Measurements from ENCODE around the gene MEIOSIN.

DNA sequence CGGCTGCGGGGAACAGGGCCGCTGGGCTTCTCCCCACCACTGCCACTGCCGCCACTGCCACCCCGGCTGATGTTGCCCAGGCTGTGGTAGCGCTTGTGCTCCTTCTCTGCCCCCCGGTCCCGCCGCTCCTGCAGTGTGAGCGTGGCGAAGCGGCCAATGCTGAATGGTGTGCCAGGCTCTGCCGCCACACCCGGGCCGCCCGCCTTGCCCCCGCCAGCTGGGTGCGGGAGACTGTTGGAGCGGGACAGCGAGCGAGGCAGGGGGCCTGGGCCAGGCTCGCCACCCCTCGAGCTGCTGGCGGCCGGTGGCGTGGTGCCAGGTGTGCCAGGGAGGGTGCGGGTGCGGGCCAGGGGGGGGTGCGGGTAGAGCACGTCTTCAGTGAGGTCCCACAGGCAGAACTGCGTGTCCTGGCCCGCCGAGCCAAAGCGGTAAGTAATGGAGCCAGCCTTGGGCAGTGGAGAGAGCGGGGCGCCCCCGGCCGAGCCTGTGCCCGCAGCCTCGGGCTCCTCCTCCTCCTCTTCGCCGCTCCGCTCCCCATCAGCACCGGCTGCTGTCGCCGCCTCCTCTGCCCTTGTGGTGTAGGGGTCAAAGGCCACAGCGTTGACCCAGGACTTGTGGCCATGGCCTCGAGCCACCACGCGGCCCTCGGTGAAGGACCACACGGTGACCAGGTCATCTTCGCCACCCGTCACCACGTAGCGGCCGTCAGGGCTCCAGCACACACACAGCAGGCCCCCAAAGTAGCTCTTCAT lies 52.7 kb downstream of the MEIOSIN start:
- TF ChIP-seq, protein P1, sequence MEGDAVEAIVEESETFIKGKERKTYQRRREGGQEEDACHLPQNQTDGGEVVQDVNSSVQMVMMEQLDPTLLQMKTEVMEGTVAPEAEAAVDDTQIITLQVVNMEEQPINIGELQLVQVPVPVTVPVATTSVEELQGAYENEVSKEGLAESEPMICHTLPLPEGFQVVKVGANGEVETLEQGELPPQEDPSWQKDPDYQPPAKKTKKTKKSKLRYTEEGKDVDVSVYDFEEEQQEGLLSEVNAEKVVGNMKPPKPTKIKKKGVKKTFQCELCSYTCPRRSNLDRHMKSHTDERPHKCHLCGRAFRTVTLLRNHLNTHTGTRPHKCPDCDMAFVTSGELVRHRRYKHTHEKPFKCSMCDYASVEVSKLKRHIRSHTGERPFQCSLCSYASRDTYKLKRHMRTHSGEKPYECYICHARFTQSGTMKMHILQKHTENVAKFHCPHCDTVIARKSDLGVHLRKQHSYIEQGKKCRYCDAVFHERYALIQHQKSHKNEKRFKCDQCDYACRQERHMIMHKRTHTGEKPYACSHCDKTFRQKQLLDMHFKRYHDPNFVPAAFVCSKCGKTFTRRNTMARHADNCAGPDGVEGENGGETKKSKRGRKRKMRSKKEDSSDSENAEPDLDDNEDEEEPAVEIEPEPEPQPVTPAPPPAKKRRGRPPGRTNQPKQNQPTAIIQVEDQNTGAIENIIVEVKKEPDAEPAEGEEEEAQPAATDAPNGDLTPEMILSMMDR (conservative IDR thresholded peaks at IDR 0.05): no peak
- no peak for TF ChIP-seq ZFX (IDR thresholded peaks at IDR 0.05)

Data from C4-2B (cell line).